Measurements from ENCODE around the gene SSBP3. TPM values are rescaled to one million over a fixed set of nuclear protein-coding genes. Genes with fewer than 3 reads are reported as not detected.
A peak's percentile ranks its signal among the peaks of the same experiment; 100 is the strongest.

Gene SSBP3
- total and polyA plus RNA-seq, 2 experiments from 2014 or later, result 47.4 to 68.6 TPM

GRCh38 chr1:54257346-54257620, 148.9 kb downstream of the SSBP3 start:
- TF ChIP-seq ZNF114 (CRISPR knock-in tag; IDR thresholded peaks at IDR 0.05) (no peak), ETS1 (IDR thresholded peaks at IDR 0.05) (no peak), JUNB (IDR thresholded peaks at IDR 0.05; ENCODE audit: unreplicated experiment) (no peak), ZNF462 (CRISPR knock-in tag; IDR thresholded peaks at IDR 0.05) (no peak), EZH2 (IDR thresholded peaks at IDR 0.05; ENCODE audit: low read depth, unreplicated experiment) (no peak), CTCF (conservative IDR thresholded peaks at IDR 0.05; ENCODE audit: low read depth in 2 of 2) (no peak), NANOG (IDR thresholded peaks at IDR 0.05; ENCODE audit: borderline replicate concordance) (no peak), EZH2phosphoT487 (IDR thresholded peaks at IDR 0.05; ENCODE audit: unreplicated experiment) (no peak), ZNF331 (CRISPR knock-in tag; IDR thresholded peaks at IDR 0.05; ENCODE audit: low read depth) (no peak)
- Histone ChIP-seq H3K4me3 (0 out of 2 replicates have a peak overlapping the region, but pooled peaks have one; percentile 1), H3K4me1 (ENCODE audit: insufficient read depth) (peaks cover 16% of the 10 kb centered on the region), H3F3A (replicated peaks; ENCODE audit: low read depth) (no peaks in the 10 kb centered on the region), H2AFZ (no peak overlapping the region), H3K9me2 (ENCODE audit: insufficient read depth) (no peaks in the 10 kb centered on the region), H3K27ac (ENCODE audit: low read depth) (peak overlapping the region; percentile 79; the same call in 1 of the 2 replicates), H3K27me3 (ENCODE audit: insufficient read depth) (no peaks in the 10 kb centered on the region), H4K20me1 (replicated peaks; ENCODE audit: insufficient read depth) (0 out of 2 replicates have a peak, but pooled peaks cover 5% of the 10 kb centered on the region), H3K4me2 (peak overlapping the region; percentile 34), H3K79me2 (replicated peaks; ENCODE audit: insufficient read depth) (peaks cover 31% of the 10 kb centered on the region), H3K36me3 (ENCODE audit: insufficient read depth) (no peaks in the 10 kb centered on the region)
- H3K36me3 Mint-ChIP-seq (ENCODE audit: low read depth), result peaks cover 11% of the 10 kb centered on the region; the same call in 2 of the 3 replicates
- DNase-seq (ENCODE audit: low spot score) (no peak), ATAC-seq (peak; percentile 14; the same call in 2 of the 3 replicates)
- no peaks in the 10 kb centered on the region; the same call in 2 of the 3 replicates for H3K9me3 Mint-ChIP-seq
- peaks cover 15% of the 10 kb centered on the region for H3K27me3 Mint-ChIP-seq (ENCODE audit: insufficient read depth, low read depth, poor library complexity)
- peaks cover 59% of the 10 kb centered on the region for H3K4me1 Mint-ChIP-seq
- H3K4me3 Mint-ChIP-seq, result no peak overlapping the region
- peak overlapping the region; percentile 3 for H3K27ac Mint-ChIP-seq
